Activated naive CD4-positive, alpha-beta T cell treated with anti-CD3 and anti-CD28 coated beads for 36 hours (primary cell): ENCODE measurements around the gene ZNF738. TPM values are rescaled to one million over a fixed set of nuclear protein-coding genes. Genes with fewer than 3 reads are reported as not detected.

Source experiments
- total RNA-seq, 2 experiments: library from RNA; stranded (reverse); gene quantifications; one replicate each; pipeline ENCODE4 v1.2.3, GENCODE V29; 2021

Gene ZNF738
- total RNA-seq, 2 experiments from 2014 or later, result 16.6 to 17.1 TPM

Other genes with a start within 250 kb of the ZNF738 start
- gene ZNF431, start 217.0 kb upstream of the ZNF738 start, total RNA-seq, result 10 to 100 TPM; 13.2 to 16.4 TPM
- gene ZNF708, start 29.6 kb upstream of the ZNF738 start, total RNA-seq, result 10 to 100 TPM in 1 of 2 experiments, 1 to 10 TPM in 1; 7.8 to 10.9 TPM
- gene ZNF493, start 38.1 kb downstream of the ZNF738 start, total RNA-seq, result 10 to 100 TPM; 10.3 to 10.9 TPM
- gene ZNF429, start 146.6 kb downstream of the ZNF738 start, total RNA-seq, result 10 to 100 TPM; 10.2 TPM